RPMI7951 (cell line): ENCODE data around the gene CPNE1. TPM values are rescaled to one million over a fixed set of nuclear protein-coding genes. Genes with fewer than 3 reads are reported as not detected.

Experiments used
- total RNA-seq: library from RNA; depleted of rRNA; stranded (reverse); fragments of >200 nt; shearing (Covaris generic); gene quantifications from 2 replicates; pipeline ENCODE4 v1.2.3, GENCODE V29; 2014; rRNA removed

Gene CPNE1
- total RNA-seq, 1 experiment from 2014 or later: 408 TPM

Other genes with a start within 250 kb of the CPNE1 start
- gene GDF5, start 226.7 kb downstream of the CPNE1 start, total RNA-seq: 1.8 and 2.2 TPM in 2 replicates
- gene CEP250, start 209.3 kb downstream of the CPNE1 start, total RNA-seq: 25.5 and 49.8 TPM in 2 replicates
- not detected in 2 replicates for gene C20orf173, start 135.2 kb downstream of the CPNE1 start, total RNA-seq
- 570 and 706 TPM in 2 replicates for gene ERGIC3, start 122.8 kb downstream of the CPNE1 start, total RNA-seq
- 24.9 and 38.5 TPM in 2 replicates for gene SPAG4, start 49.1 kb downstream of the CPNE1 start, total RNA-seq
- gene RBM12, start within 50 bp of the CPNE1 start, total RNA-seq: 33.8 and 41.9 TPM in 2 replicates
- gene NFS1, start 34.5 kb upstream of the CPNE1 start, total RNA-seq: 42.8 and 53.4 TPM in 2 replicates
- gene ROMO1, start 34.5 kb upstream of the CPNE1 start, total RNA-seq: 624 and 862 TPM in 2 replicates
- 269 and 327 TPM in 2 replicates for gene RBM39, start 77.4 kb upstream of the CPNE1 start, total RNA-seq
- 47.3 and 60.0 TPM in 2 replicates for gene PHF20, start 107.1 kb upstream of the CPNE1 start, total RNA-seq